Measurements from ENCODE around the gene PLEKHG5.
"Not testable (repeated sequence)": the region's sequence is repeated elsewhere in the genome, so short reads cannot be mapped to it uniquely, and the experiment has no call there.

Gene PLEKHG5

DNA sequence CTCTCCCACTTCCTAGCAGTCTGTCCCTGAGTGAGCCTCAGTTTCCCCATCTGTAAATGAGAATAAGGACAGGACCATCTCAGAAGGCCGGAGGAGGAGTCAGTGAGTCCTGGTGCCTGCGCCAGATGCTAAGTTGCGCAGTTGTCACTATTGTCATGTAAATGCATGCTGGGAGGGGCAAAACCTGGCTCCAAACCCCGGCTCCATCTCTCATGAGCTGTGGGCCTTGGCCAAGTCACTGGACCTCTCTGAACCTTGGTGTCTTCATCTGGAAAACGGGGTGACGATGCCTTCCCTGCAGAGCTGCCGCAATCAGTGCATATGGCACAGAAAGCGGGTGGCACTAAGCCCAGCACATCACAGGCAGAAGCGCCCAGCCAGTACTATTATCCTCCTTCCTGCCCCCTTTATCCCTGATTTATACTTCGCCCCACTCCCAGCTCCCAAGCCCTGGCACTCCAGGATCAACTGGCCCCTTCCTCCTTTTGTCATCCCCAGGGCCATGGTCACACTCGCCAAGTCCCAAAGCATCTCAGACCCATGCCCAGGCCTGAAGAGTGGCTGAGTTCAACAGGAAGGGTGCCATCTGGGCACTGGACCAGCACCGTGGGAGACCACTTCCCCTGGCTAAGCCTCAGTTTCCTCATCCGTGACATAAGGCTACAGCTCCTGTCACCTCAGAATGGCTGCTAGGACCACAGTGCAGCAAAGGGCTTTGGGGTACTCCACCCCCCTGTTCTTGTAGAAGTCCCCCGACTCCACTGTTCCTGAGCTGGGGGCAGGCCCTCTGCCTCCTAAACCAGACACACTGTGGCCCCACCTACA is 4.3 kb upstream of the PLEKHG5 start:
- DNase-seq = no peak

DNA sequence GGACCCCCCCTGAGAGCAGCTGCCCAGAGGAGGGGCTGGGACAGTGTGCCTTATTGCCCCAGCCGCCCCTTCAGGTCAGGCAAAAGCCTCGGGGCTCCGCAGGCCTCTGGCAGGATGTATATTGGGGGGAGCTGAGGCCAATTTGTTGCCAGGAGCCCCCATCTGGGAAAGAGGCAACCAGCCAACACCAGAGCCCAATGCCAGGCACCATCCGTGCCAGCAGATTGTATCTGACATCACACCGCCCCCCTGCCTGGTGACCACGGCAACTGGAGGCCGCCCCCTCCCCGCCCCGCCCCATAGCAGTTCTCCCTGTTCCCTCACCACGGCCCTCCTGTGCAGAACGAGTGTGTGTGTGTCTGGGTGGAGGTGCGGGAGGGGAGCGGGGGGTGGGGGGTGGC is 3.6 kb upstream of the PLEKHG5 start:
- DNase-seq = no peak

DNA sequence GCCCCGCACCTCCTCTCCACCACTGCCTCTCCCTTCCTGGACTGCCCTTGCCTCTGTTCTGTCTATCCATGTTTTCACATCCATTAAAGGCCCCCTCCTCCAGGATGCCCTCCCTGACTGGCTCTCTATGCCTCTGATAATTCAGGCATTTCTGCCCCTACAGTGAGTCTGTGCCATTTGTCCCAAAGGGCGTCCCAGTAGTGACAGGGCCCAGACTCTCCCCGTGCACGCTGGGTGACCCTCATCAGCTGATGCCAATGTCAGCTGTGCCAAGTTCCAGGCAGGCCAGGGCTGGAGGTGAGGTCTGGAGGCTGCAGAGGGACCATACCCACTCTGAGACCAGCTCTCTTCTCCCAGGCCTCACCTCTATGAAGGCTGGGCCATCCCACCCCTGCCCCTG is 3.2 kb upstream of the PLEKHG5 start:
- no peak for DNase-seq

DNA sequence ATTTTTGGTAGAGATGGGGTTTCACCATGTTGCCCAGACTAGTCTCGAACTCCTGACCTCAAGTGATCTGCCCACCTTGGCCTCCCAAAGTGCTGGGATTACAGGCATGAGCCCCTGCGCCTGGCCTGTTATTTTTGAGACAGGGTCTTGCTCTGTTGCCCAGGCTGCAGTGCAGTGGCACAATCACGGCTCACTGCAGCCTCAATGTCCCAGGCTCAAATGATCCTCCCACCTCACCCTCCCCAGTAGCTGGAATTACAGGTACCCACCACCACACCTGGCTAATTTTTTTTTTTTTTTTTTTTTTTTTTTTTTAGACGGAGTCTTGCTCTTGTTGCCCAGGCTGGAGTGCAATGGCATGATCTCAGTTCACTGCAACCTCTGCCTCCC is 2.4 kb upstream of the PLEKHG5 start:
- not testable (repeated sequence) for DNase-seq

DNA sequence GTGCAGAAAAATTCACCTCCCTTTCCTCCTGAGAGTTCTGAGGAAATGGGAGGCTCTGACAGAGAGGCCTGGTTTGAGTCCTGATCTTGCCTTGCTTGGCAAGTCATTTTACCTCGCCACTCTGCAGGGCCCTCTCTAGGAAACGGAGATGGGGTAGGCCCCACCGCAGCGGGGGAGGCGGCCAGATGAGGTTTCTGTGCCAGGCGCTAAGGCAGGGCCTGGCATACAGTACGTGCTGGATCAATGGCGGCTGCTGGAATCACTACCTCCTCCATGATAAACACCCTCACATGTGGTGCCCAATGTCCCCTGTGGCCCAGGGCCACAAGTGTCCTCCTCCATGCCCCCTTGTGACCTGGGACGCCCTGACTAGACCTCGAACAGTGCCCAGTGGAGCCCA is 499 bp upstream of the PLEKHG5 start:
- DNase-seq = no peak

DNA sequence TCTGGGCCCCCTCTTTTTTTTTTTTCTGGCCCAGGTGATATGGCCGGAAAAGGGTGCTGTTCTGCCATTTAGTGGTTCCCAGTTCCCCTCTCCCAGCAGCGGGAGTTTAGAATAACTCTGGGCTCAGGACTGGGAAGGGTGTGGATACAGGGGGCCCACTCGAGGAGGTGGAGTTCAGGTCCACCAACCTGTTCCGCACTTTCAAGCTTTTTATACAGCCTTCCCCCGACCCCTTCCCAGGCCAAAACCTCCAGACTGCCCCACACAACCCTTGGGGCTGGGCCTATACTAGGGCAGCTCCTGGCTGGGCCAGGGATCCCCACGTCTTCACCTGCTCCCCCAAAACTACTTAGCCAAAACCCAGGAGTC is 402 bp downstream of the PLEKHG5 start:
- DNase-seq = no peak

DNA sequence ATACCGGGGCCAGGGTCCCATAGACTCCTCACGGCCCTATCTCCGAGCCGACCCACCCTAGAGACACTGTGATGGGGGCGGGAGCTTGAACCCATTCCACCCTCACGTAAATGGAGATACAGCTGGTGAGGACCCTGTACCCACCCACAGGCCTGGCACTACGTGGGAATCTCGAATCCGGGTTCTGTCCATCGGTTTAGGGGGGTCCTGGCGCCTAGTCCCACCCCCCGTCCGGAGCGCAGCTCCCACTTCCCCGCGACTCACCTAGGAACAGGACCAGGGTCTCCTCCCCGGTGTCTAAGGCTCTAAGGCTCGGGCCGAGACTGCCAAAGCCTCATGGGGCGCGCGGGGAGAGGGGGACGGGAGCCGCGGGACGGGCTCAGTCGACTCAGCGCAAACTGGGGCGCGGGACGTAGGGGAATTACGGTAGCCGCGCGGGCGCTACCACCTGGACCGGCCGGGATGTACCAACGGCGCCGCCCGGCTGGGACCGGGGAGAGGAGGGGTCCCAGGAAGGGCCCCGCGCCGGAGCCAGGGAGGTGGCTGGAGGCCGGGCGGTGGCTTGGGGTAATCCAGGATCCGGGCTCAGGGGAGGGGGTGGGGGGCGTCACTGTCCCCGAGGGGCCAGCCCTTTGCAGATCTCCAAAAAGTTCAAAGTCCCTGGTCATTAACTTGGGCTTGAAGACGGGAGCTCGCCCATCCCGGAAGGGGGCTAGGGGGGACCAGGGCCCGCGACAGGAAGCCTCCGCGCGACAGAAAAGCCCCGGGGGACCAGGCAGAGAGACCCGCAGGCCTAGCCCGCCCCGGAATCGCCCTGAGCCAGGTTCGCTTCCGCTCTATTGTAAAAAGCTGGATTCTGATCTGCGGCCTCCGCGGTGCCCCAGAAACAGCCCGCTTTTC is 1.0 kb downstream of the PLEKHG5 start:
- DNase-seq = no peak

DNA sequence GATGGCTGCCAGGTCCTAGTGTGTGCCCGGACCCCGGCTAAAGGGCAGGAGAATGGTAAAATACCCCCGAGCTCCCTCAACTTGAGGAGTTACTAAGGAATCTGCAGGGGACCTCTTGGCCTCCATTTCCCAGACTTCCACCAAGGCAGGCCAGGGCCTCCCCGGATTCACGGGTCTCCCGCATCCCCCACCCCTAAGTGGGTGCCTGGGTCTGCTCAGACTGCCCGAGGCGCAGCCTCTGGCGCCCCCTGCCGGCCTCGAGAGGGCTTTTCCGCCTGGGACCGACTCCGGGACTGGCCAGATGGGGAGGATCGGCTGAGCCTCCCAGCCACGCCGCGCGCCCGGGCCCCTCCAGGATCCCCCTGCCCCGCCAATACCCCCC is 1.7 kb downstream of the PLEKHG5 start:
- DNase-seq = peak; percentile 34

DNA sequence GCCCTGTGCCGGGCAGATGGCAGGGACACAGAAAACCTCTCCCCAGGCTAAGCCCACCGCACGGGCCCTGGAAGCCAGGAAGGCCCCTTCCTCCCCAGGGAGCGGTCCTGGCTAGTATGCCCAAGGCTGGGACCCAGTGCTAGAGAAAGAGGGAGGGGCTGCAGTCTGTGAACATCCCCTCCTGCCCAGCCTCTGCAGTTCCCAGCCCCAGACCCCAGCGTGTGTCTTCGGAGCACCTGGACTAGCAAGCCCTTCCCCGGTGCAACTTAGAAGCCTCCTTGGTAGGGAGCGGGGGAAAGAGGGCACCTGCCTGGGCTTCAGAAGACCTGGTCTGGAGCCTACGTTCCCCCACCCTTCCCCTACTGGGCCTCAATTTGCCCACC is 2.1 kb downstream of the PLEKHG5 start:
- no peak for DNase-seq

DNA sequence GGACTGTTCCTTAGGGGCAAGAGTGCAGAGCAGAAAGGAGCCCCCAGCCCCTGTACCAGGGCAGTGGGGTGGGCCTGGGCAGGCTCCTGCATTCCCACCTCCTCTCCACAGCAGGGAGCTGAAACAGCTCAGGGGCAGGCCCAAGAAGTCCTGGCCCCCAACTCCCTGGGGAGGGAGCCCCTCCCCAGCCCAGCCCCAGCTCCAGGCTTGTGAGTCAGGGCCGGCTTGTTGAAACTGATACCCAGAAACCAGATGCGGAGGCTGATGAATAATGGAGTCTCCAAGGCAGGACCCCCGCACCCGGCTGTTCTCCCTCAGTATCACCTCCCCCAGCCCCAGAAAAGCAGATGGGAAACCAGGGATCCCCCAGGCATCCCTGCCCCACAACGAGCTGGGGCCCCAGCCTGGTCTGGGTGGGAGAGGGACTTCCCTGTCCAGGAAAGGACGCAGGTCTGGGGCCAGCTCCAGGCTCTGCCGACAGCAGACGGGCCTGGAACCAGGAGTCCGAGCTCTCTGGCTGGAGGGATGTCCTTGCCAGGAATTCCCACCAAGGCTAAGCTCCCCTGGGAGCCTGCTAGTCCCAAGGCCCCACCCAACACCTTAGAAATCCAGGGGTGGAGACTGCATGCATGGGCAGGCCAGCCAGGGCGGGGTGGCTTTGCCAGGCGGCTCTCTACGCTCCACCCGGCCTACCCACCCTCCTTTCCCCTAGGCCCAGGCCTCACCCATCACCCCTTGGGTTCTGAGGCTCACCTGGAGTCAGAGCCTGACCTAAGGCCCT is 2.7 kb downstream of the PLEKHG5 start:
- no peak for DNase-seq

DNA sequence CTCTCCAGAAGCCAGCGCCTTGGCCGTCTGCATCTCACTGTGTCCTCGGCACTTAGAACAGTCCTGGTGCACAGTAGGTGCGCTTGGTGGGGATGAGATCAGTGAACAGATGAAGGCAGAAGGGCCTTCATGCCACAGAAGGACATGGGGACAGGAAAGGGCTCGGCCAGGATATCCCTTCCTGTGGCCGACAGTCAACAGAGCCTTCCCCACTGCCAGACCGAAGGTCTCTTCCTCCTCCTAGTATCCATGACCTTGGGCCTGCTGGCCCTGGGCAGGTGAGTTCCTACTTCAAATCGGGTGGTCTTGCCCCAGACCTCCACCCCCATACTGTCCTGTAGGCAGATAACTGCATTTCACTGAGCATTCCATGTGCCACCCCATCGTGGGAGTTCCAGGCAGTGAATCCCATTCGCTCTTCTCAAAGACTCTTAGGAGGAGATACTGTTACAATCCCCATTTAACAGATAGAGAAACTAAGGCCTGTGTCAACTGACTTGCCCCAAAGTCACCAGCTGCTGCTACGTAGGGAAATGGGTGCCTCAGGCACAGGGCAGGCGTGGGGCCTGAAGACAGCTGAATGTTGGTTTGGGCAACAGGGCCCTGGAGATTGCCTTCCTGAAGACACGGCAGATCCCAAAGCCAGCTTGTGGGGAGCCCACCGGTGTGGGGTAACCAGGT is 3.5 kb downstream of the PLEKHG5 start:
- DNase-seq = no peak

DNA sequence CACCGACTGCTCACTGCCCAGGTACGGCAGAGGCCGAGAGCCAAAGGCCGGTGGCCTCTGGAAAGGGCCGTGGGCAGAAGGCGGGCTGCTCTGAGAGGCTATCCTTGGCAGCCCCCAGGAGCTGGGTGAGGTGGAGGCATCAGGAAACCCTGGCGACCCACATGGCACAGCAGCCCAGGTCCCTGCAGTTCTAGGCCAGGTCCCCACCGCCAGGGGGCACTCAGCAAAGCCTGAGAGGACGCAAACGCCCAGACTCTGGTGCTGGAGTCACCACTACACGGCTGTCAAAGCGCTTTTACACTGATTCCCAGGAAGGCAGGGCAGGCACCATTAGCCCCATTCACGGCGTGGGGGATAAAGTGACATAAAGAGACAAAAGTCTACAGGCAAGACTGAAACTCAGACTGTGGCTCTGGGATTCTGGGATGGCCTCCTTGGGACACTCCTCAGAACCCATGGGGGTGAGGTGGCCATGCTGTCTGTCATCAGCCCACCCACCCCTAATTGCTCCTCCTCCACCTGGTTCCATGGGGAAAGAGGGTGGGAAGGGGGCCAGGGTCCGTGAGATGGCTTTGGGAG is 4.9 kb downstream of the PLEKHG5 start:
- DNase-seq = peak; percentile 90

DNA sequence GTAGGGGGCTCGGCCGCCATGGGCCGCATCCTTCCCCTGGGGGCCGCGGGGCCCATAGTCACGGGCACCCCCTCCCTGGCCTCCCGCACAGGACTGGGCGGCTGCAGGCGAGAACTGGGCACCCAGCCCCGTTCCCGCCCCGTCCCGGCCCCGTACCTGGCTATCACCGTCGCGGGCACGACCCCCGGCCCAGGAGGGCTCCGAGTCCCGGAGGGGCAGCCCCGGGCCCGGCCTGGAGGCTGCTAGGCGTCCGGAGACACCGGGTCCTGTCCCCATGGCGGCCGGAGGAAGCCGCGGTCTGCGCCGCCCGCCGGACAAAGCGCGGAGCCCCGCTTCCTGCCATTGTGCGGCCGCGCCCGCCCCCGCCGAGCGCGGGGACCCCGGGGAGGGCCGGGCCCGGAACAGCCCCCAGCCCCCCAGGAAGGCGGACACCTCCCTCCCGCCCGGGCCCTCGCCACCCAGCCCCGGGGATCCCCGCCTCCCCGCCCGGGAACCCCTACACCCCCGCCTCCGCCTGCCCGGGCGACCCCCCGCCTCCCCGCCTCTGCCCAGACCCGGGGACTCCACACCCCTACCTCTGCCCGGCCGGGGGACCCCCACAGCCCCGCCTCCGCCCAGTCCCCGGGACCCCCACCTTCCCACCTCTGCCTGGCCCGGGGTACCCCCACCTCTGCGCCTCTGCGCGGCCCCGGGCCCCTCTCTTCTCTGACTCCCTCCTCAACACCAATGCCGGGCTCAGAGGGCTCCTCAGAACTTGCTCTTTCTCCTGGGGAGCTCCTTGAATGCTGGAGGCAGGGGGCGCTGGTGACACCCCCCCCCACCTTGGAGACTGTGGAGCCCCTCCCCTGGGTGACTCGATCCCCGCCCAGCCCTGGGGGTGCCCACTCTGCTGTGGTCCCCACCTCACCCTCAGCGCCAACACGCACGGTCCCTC is 6.0 kb downstream of the PLEKHG5 start:
- no peak for DNase-seq

DNA sequence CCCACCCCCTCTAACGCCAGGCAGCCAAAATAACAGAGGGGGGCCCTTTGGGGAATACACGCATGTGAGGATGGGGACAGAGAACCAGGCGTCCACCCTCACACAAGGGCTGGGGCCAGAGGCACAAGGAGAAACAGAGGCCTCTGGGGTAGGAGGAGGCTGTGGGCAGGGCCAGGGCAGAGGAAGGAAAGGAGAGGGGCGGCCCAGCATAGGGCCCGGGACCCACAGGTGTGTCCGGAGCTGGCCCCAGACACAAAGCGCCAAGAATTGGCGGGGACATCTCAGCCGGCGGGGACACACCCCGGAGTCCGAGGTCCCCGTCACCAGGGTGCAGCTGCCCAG is 6.7 kb downstream of the PLEKHG5 start:
- DNase-seq = no peak

DNA sequence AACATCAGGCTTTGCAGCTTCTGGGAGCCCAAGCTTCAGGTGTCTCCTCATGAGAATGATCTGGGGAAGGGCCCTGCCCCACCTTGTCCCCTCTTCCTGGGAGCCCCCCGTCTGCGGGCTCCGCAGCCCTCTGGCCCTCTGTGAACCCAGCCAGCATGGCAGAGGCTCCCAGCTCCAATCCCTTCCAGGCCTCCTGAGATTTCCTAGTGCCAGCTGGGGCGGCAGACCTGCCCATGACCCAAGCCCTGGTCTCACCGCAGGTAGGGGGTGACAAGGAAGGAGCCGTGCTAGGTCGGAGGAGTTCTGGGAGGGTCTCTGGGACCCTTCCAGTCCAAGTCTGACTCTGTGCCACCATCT is 7.7 kb downstream of the PLEKHG5 start:
- no peak for DNase-seq

DNA sequence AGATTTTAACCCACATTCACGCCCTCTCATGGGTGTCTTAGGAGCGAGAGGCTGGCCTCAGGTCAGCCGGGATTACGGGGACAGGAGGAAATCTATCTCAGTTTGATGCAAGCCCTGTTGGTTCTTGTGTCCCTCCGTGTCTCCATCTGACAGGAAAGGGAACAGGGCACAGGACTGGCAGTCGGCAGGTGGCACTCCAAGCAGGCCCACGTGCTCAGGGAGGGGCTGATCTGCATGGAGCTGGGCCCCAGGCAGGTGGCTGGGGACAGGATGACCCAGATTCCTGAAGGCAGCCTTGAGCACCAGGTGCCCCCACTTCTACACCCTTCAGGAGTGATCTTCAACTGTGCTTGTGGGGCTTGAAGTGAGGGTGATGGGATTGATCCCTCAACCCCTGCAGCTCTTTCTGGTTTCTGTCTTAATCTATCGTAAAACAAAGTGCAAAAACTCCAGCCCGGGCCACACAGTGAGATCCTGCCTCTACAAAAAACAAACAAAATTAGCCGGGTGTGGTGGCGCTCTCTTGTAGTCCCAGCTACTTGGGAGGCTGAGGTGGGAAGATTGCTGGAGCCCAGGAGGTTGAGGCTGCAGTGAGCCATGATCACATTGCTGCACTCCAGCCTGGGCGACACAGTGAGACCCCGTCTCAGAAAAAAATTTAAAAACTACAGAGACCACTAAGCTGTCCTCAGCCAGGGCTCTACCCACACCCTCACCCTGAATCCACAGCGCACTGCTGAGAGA is 8.3 kb downstream of the PLEKHG5 start:
- DNase-seq = no peak

DNA sequence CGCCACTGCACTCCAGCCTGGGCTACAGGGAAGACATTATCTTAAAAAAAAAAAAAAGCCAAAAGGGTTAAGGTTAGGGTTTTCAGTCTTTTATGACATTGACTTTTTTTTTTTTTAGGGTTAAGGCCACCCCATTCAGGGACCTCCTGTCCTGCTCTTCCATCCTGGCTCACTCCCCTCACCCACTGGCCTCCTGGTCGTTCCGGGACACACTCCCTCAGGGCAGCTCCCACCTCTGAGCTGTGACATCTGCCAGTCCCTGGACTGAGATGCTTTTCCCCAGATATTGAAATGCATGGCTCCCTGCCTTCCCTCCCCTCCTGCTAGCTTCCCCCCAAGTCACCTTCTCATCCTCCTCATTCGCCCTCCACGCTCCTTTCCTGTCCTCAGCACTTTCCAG is 9.6 kb downstream of the PLEKHG5 start:
- no peak for DNase-seq

DNA sequence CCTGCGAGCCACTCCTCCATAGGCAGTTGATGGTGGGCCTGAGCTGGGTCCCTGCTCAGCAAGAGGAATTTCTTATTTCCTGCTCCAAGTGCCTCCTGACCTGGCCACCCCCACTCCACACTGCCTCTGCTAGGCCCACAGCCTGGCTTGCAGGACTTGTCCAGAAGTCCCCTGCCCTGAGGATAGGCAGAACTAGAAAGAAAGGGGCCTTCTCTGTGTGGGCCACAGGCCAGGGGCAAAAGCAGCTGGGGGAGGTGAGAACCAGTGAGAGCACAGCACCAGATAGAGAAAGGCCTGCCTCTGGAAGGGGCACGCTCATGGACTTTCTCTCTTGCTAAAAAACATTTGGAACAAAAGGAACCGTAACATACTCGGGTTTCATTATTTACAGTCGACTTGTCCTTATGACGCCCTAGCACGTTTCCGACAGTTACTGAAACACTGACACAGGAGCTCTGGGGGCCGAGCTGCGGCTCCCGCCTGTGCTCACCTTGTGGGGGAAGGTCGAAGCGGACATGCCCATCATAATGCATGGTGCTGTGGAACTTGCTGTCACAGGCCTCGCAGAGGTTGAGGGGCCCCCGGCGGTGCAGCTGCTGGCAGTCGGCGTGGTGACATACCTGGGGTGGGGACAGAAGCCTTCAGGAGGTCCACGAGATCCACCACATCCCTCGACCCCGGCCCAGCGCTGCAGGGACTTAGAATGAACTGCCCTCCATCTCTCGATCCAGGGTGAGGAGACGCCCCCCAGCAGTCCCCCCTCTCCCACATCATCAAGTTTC is 14.2 kb downstream of the PLEKHG5 start:
- no peak for DNase-seq

DNA sequence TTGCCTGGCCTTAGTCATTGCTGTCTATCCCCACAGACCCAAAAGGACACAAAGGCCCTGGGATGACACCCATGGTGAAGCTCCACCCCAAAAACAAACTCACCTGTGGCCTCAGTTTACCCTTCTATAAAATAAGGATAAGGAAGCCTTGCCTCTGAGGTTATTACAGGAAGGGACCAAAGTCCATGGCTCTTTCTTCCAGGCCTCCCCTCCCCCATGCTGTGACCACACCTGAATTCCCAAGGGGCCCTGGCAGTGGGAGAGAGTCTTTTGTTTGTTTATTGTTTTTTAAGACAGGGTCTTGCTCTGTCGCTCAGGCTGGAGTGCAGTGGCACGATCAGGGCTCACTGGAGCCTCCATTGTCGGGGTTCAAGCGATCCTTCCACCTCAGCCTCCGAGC is 15.0 kb downstream of the PLEKHG5 start:
- no peak for DNase-seq
